K562 (cell line): ENCODE results near the gene SDHAF1.

Experiments
- BHLHE40 ChIP-seq: IDR thresholded peaks from 2 replicates; pipeline ENCODE4 v1.6.1; 2011; ENCODE audit warnings: low read length, improper control_type of control experiment
- CEBPB ChIP-seq: fragments of 450-650 bp; IDR thresholded peaks from 2 replicates; pipeline ENCODE4 v1.6.1; 2016; ENCODE audit warnings: missing genetic modification characterization, missing compliant biosample characterization
- EP300 ChIP-seq: IDR thresholded peaks from 2 replicates; pipeline ENCODE4 v1.6.1; 2012; ENCODE audit warnings: low read length, improper control_type of control experiment
- ERF ChIP-seq: fragments of 450-650 bp; formaldehyde crosslinking; IDR thresholded peaks from 2 replicates; pipeline ENCODE4 v1.4.0; 2020; ENCODE audit warnings: mild to moderate bottlenecking, mixed read lengths
- MAFK ChIP-seq: IDR thresholded peaks from 2 replicates; pipeline ENCODE4 v1.6.1; 2011; ENCODE audit warnings: low read length, improper control_type of control experiment
- MTA1 ChIP-seq: fragments of 450-650 bp; IDR thresholded peaks from 2 replicates; pipeline ENCODE4 v1.6.1; 2017; ENCODE audit warnings: borderline replicate concordance
- OTX1 ChIP-seq: fragments of 450-650 bp; formaldehyde crosslinking; IDR thresholded peaks from 2 replicates; pipeline ENCODE4 v1.4.0; 2022; ENCODE audit warnings: mild to moderate bottlenecking
- XRCC3 ChIP-seq: fragments of 450-650 bp; IDR thresholded peaks from 2 replicates; pipeline ENCODE4 v1.6.1; 2017; ENCODE audit warnings: mild to moderate bottlenecking, moderate library complexity
- ZNF668 ChIP-seq: fragments of 250-450 bp; sonication (Bioruptor Pico); IDR thresholded peaks from 2 replicates; pipeline ENCODE4 v1.8.0; 2022; ENCODE audit warnings: mild to moderate bottlenecking, inconsistent platforms
- TF ChIP-seq, protein P1 (sequence below), 2 experiments: fragments of 450-650 bp in 1 of 2; sonication (generic) in 1 of 2; formaldehyde crosslinking; conservative IDR thresholded peaks; 2 replicates each; pipeline versions ENCODE4 v1.4.0 to v1.8.1; 2020 to 2022; ENCODE audit warnings: mild to moderate bottlenecking in 1 of 2, missing genetic modification reagents in 1 of 2
- TF ChIP-seq, protein P2 (sequence below): sonication (generic); formaldehyde crosslinking; IDR thresholded peaks from 2 replicates; pipeline ENCODE4 v1.8.0; 2022; ENCODE audit warnings: missing genetic modification reagents, mild to moderate bottlenecking, moderate library complexity, borderline replicate concordance
- TF ChIP-seq, protein P3 (sequence below), 2 experiments: fragments of 450-650 bp in 1 of 2; sonication (generic) in 1 of 2; formaldehyde crosslinking in 1 of 2; IDR thresholded peaks in 1 of 2; conservative IDR thresholded peaks in 1 of 2; 2 replicates each; pipeline versions ENCODE4 v1.6.1 to v1.8.1; 2016 to 2023; ENCODE audit warnings: mild to moderate bottlenecking in 2 of 2, moderate library complexity in 2 of 2, inconsistent platforms in 1 of 2, missing genetic modification reagents in 1 of 2
- TF ChIP-seq, protein P4 (sequence below): IDR thresholded peaks from 3 replicates; pipeline ENCODE4 v1.6.1; 2011; ENCODE audit warnings: borderline replicate concordance, mild to moderate bottlenecking; ENCODE audit not compliant: insufficient read length, insufficient read depth

DNA sequence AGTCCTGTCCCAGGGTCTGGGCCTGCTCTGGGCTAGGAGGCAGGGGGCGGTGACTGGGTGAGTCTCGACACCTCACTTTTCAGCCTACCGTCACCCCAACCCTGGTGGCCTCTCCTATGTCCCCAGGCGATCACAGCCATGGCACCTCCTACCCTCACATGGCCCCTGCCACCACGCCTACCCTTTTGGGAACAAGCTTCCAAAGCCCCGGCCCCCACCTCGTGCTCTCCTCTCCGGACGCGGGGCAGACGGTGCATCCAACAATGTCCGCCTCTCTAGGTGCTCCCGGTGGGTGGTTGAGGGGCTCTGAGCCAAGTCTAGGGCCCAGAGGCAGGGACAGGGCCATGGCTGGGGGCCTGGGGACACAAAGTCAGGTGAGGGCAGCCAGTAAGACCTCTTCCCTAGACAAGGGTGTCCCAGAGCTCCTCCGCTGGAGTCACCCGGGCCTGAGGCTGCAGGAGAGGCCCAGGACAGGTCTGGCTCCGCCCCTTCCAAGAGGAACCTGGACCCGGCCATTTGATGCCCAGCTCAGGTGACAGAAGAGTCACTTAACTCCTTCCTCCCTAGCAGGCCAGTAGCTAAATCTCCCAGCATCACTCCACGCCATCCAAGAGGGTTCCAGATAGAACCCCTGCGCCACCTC lies 13.5 kb downstream of the SDHAF1 start, which contains the start of gene SYNE4:
- no peak for TF ChIP-seq MAFK
- no peak for TF ChIP-seq BHLHE40
- TF ChIP-seq XRCC3: no peak
- no peak for TF ChIP-seq ERF (CRISPR knock-in tag)
- TF ChIP-seq, protein P1, sequence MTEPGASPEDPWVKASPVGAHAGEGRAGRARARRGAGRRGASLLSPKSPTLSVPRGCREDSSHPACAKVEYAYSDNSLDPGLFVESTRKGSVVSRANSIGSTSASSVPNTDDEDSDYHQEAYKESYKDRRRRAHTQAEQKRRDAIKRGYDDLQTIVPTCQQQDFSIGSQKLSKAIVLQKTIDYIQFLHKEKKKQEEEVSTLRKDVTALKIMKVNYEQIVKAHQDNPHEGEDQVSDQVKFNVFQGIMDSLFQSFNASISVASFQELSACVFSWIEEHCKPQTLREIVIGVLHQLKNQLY (CRISPR knock-in tag; conservative IDR thresholded peaks at IDR 0.05): no peak
- TF ChIP-seq MTA1: no peak
- no peak for TF ChIP-seq ZNF668 (CRISPR knock-in tag)
- no peak for TF ChIP-seq EP300
- TF ChIP-seq, protein P2, sequence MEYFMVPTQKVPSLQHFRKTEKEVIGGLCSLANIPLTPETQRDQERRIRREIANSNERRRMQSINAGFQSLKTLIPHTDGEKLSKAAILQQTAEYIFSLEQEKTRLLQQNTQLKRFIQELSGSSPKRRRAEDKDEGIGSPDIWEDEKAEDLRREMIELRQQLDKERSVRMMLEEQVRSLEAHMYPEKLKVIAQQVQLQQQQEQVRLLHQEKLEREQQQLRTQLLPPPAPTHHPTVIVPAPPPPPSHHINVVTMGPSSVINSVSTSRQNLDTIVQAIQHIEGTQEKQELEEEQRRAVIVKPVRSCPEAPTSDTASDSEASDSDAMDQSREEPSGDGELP (CRISPR knock-in tag): no peak
- TF ChIP-seq CEBPB (tag): no peak
- TF ChIP-seq, protein P3, sequence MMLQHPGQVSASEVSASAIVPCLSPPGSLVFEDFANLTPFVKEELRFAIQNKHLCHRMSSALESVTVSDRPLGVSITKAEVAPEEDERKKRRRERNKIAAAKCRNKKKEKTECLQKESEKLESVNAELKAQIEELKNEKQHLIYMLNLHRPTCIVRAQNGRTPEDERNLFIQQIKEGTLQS (IDR thresholded peaks at IDR 0.05): no peak
- TF ChIP-seq, protein P3 (CRISPR knock-in tag; conservative IDR thresholded peaks at IDR 0.05): no peak
- TF ChIP-seq, protein P4, sequence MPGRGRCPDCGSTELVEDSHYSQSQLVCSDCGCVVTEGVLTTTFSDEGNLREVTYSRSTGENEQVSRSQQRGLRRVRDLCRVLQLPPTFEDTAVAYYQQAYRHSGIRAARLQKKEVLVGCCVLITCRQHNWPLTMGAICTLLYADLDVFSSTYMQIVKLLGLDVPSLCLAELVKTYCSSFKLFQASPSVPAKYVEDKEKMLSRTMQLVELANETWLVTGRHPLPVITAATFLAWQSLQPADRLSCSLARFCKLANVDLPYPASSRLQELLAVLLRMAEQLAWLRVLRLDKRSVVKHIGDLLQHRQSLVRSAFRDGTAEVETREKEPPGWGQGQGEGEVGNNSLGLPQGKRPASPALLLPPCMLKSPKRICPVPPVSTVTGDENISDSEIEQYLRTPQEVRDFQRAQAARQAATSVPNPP: no peak
- TF ChIP-seq OTX1 (CRISPR knock-in tag): no peak
